ENCODE measurements around the gene SLC23A3. TPM values are rescaled to one million over a fixed set of nuclear protein-coding genes. Genes with fewer than 3 reads are reported as not detected.

Gene SLC23A3
- total RNA-seq, 2 experiments from 2014 or later = 2.7 to 6.7 TPM

DNA sequence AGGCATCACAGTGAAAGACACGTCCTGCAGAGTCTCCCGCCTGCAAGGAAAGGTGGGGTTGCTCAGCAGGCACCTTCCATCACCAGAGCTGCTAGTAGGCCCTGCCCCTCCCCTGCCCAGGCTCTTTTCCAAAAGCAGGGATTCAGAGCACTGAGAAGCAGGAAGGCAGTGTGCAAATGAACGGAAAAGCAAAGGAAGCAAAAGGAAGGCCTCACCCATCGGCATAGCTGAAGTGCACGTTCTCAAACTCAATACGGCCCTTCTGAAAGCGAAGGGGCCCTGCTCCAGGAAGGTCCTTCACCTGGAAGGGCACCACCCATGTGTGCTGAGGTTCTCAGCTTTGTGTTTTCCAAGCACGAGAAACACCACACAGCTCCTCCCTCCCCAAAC, 43.2 kb upstream of the SLC23A3 start:
- H3K9me2 ChIP-seq (ENCODE audit: insufficient read depth, low read length) = no peaks in the 10 kb centered on the region
- no peak overlapping the region for H2AFZ ChIP-seq (ENCODE audit: low read length)
- no peaks in the 10 kb centered on the region for H3K79me2 ChIP-seq (ENCODE audit: insufficient read depth, low read depth, low read length)
- no peak overlapping the region for H3K4me2 ChIP-seq (ENCODE audit: low read length)
- CTCF ChIA-PET (ENCODE audit: unreplicated experiment) = no interaction called here
- POLR2A ChIA-PET = interaction anchor here (0.5 to 0.7 kb wide), 3 partner anchors 16 to 40 kb away, joined by 3 read pairs; partner anchors contain the start of genes ATG9A and TUBA4B
- no peak for TF ChIP-seq EZH2phosphoT487 (IDR thresholded peaks at IDR 0.05; ENCODE audit: borderline replicate concordance, low read depth, low read length)
- TF ChIP-seq, protein P1, sequence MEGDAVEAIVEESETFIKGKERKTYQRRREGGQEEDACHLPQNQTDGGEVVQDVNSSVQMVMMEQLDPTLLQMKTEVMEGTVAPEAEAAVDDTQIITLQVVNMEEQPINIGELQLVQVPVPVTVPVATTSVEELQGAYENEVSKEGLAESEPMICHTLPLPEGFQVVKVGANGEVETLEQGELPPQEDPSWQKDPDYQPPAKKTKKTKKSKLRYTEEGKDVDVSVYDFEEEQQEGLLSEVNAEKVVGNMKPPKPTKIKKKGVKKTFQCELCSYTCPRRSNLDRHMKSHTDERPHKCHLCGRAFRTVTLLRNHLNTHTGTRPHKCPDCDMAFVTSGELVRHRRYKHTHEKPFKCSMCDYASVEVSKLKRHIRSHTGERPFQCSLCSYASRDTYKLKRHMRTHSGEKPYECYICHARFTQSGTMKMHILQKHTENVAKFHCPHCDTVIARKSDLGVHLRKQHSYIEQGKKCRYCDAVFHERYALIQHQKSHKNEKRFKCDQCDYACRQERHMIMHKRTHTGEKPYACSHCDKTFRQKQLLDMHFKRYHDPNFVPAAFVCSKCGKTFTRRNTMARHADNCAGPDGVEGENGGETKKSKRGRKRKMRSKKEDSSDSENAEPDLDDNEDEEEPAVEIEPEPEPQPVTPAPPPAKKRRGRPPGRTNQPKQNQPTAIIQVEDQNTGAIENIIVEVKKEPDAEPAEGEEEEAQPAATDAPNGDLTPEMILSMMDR (conservative IDR thresholded peaks at IDR 0.05; ENCODE audit: low read length) = no peak
- H3K36me3 ChIP-seq (ENCODE audit: insufficient read depth, low read length) = peaks cover 45% of the 10 kb centered on the region
- H4K20me1 ChIP-seq (ENCODE audit: insufficient read depth, low read length) = no peaks in the 10 kb centered on the region
- intact Hi-C loops (cut with micrococcal nuclease; ENCODE audit: unreplicated experiment) = no loop called here
- peaks cover 7% of the 10 kb centered on the region for H3K4me1 ChIP-seq (ENCODE audit: insufficient read depth, low read length, poor library complexity, severe bottlenecking)
- no peak overlapping the region for H3K27ac ChIP-seq (ENCODE audit: low read depth, low read length, poor library complexity, severe bottlenecking)
- no peaks in the 10 kb centered on the region for H3K9me3 ChIP-seq (ENCODE audit: low read length)
- BruUV-seq (replicated peaks) = no TSS peak
- no peak for DNase-seq (ENCODE audit: low spot score)
- no peak overlapping the region for H3K4me3 ChIP-seq (ENCODE audit: low read depth, low read length, poor library complexity, severe bottlenecking)

DNA sequence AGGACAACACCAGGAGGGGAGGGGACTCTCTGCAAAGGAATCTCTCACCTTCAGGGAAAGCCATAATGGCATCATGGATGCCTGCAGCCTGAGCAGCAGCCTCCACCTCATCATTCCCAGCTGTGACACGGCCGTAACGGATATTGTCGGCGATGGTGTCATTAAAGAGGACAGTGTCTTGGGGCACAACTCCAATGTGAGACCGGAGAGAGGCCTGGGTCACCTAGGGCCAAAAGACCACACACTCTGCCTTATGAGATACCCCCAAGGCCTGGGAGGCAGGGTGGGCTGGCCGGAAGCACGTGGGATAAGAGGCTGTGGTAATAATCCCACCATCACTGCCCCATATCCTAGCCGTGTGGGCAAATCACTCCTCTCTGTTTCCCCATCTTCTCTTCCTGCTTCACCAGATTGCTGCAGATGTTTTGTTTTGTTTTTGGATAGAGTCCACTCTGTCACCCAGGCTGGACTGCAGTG, 41.1 kb upstream of the SLC23A3 start:
- BruUV-seq (replicated peaks) = no TSS peak
- Histone ChIP-seq H3K4me2 (ENCODE audit: low read length) (no peak overlapping the region), H3K36me3 (ENCODE audit: insufficient read depth, low read length) (peaks cover 52% of the 10 kb centered on the region), H3K27ac (ENCODE audit: low read depth, low read length, poor library complexity, severe bottlenecking) (peak overlapping the region; percentile 13), H3K9me3 (ENCODE audit: low read length) (no peaks in the 10 kb centered on the region), H2AFZ (ENCODE audit: low read length) (no peak overlapping the region), H3K4me1 (ENCODE audit: insufficient read depth, low read length, poor library complexity, severe bottlenecking) (peaks cover 13% of the 10 kb centered on the region), H4K20me1 (ENCODE audit: insufficient read depth, low read length) (no peaks in the 10 kb centered on the region), H3K79me2 (ENCODE audit: insufficient read depth, low read depth, low read length) (peaks cover 4% of the 10 kb centered on the region; the same call in 1 of the 2 replicates), H3K9me2 (ENCODE audit: insufficient read depth, low read length) (no peaks in the 10 kb centered on the region), H3K4me3 (ENCODE audit: low read depth, low read length, poor library complexity, severe bottlenecking) (no peak overlapping the region)
- DNase-seq (ENCODE audit: low spot score) = no peak
- intact Hi-C loops (cut with micrococcal nuclease; ENCODE audit: unreplicated experiment) = loop anchor here (1.0 kb wide), 1 partner anchor 51 kb away; the partner anchor contains the start of gene NHEJ1
- POLR2A ChIA-PET = interaction anchor here (0.7 kb wide), 2 partner anchors 28 to 56 kb away, joined by 5 read pairs; no protein-coding TSS in a partner anchor
- CTCF ChIA-PET (ENCODE audit: unreplicated experiment) = interaction anchor here (0.8 kb wide), 1 partner anchor 84 kb away, joined by 4 read pairs; no protein-coding TSS in a partner anchor
- TF ChIP-seq, protein P1 (conservative IDR thresholded peaks at IDR 0.05; ENCODE audit: low read length) = no peak
- TF ChIP-seq EZH2phosphoT487 (IDR thresholded peaks at IDR 0.05; ENCODE audit: borderline replicate concordance, low read depth, low read length) = no peak

DNA sequence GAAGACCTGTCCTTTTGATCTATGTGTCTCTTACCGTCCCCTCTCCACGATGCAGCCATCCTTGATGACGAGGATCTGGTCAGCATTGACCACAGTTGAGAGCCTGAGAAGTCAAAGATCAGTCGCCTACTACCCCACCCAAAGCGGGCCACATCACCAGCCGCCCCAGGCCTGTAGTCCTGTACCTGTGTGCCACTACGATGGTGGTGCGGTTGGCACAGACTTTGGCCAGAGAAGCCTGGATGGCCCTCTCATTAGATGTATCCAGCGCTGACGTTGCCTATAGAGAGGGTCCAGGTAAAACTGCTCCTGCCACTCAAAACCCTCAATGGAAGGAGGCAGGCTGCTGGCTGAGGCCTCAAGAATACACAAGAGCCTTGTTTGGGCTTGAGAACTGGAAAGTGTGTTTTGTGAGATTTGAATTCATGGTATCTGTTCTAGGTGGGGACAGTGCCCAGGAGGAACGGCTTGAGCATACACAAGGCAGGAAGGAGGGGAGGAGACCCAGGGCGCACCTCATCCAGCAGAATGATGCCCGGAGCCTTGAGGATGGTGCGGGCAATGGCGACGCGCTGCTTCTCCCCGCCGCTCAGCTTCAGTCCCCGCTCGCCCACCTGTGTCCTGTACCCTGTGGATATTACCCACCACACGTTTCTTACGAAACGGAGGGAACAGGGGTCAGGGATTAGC, 40.5 kb upstream of the SLC23A3 start:
- H3K9me3 ChIP-seq (ENCODE audit: low read length) = no peaks in the 10 kb centered on the region
- peaks cover 52% of the 10 kb centered on the region for H3K36me3 ChIP-seq (ENCODE audit: insufficient read depth, low read length)
- no peak overlapping the region for H3K4me3 ChIP-seq (ENCODE audit: low read depth, low read length, poor library complexity, severe bottlenecking)
- POLR2A ChIA-PET = no interaction called here
- H4K20me1 ChIP-seq (ENCODE audit: insufficient read depth, low read length) = no peaks in the 10 kb centered on the region
- peaks cover 17% of the 10 kb centered on the region for H3K4me1 ChIP-seq (ENCODE audit: insufficient read depth, low read length, poor library complexity, severe bottlenecking)
- no TSS peak for BruUV-seq (replicated peaks)
- H3K79me2 ChIP-seq (ENCODE audit: insufficient read depth, low read depth, low read length) = peaks cover 4% of the 10 kb centered on the region; the same call in 1 of the 2 replicates
- CTCF ChIA-PET (ENCODE audit: unreplicated experiment) = no interaction called here
- H2AFZ ChIP-seq (ENCODE audit: low read length) = no peak overlapping the region
- intact Hi-C loops (cut with micrococcal nuclease; ENCODE audit: unreplicated experiment) = no loop called here
- no peak overlapping the region for H3K4me2 ChIP-seq (ENCODE audit: low read length)
- no peaks in the 10 kb centered on the region for H3K9me2 ChIP-seq (ENCODE audit: insufficient read depth, low read length)
- no peak for TF ChIP-seq EZH2phosphoT487 (IDR thresholded peaks at IDR 0.05; ENCODE audit: borderline replicate concordance, low read depth, low read length)
- TF ChIP-seq, protein P1 (conservative IDR thresholded peaks at IDR 0.05; ENCODE audit: low read length) = no peak
- DNase-seq (ENCODE audit: low spot score) = no peak
- no peak overlapping the region for H3K27ac ChIP-seq (ENCODE audit: low read depth, low read length, poor library complexity, severe bottlenecking)

Measured in OCI-LY7 (cell line).